Stomach (tissue), 4 donors: ENCODE measurements around the gene KLHDC7A.

Source experiments
- CTCF ChIP-seq, 7 experiments: fragments of 450-650 bp in 4 of 7; fragments of 200-600 bp in 3 of 7; sonication (generic) in 3 of 7; IDR thresholded peaks; one replicate each; pipeline ENCODE4 v1.5.1; 2016 to 2019; ENCODE audit warnings: antibody characterized with exemption in 7 of 7, control low read depth in 2 of 7, mild to moderate bottlenecking in 1 of 7
- POLR2AphosphoS5 ChIP-seq, 3 donors: sonication (generic); formaldehyde crosslinking; IDR thresholded peaks; one replicate each; pipeline ENCODE4 v1.6.1; 2016; ENCODE audit warnings: antibody characterized with exemption in 3 of 3

- no peak for TF ChIP-seq CTCF (IDR thresholded peaks at IDR 0.05)
- TF ChIP-seq POLR2AphosphoS5 (IDR thresholded peaks at IDR 0.05) = no peak
Observed at GRCh38 chr1:18443587-18444520, 36.9 kb upstream of the KLHDC7A start.
